HL-60 (cell line): ENCODE measurements around the gene RIBC2.

ENCODE experiments used
- DNase-seq, 2 experiments: peaks; one replicate each; pipeline ENCODE4 v3.0.0-alpha.2; 2010 to 2020; ENCODE audit warnings: low read depth in 1 of 2, low spot score in 1 of 2
- H3K27ac ChIP-seq: fragments of 250-450 bp; sonication (Bioruptor Pico); replicated peaks from 2 replicates; pipeline ENCODE4 v1.5.1; 2020; ENCODE audit warnings: mild to moderate bottlenecking, moderate library complexity
- H3K27me3 ChIP-seq: fragments of 250-450 bp; sonication (Bioruptor Pico); 2 replicates; pipeline ENCODE4 v1.5.1; 2021; ENCODE audit warnings: mild to moderate bottlenecking, moderate library complexity; ENCODE audit not compliant: insufficient read depth, poor library complexity, severe bottlenecking
- H3K4me3 ChIP-seq: replicated peaks from 2 replicates; pipeline ENCODE4 v1.5.1; 2011; ENCODE audit warnings: mild to moderate bottlenecking, control low read depth, low read length; ENCODE audit not compliant: insufficient read depth
- CTCF ChIP-seq: IDR thresholded peaks from one replicate; pipeline ENCODE4 v1.5.1; 2011; ENCODE audit warnings: low read length, control low read depth, inconsistent platforms; ENCODE audit not compliant: insufficient read depth
- GABPA ChIP-seq: IDR thresholded peaks from 2 replicates; pipeline ENCODE4 v1.6.1; 2012; ENCODE audit warnings: low read depth
- POLR2AphosphoS5 ChIP-seq: IDR thresholded peaks from 2 replicates; pipeline ENCODE4 v1.6.1; 2012; ENCODE audit warnings: low read depth
- REST ChIP-seq: IDR thresholded peaks from 2 replicates; pipeline ENCODE4 v1.6.1; 2012; ENCODE audit warnings: low read depth; ENCODE audit not compliant: insufficient replicate concordance
- SPI1 ChIP-seq: IDR thresholded peaks from 2 replicates; pipeline ENCODE4 v1.6.1; 2012; ENCODE audit warnings: low read depth, mild to moderate bottlenecking, borderline replicate concordance

Gene RIBC2

DNA sequence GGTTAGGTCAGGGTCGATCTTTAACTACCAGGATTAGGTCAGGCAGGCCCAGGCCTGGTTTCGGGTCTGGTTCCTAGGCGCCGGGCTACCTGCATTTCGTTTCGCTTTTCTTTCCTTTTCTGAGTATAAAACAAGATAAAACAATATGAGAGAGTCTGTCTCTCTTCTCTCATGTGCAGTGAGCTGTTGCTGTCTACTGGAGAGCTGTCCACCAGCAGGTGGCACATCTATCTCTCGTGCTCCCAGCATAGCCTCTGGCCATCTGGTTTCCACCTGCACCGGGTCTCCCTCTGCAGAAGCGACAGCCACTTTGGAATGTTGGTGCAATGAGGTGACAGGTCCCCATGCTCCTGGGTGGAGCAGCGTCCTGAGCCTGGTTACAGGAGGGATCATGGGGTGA, 27.6 kb downstream of the RIBC2 start:
- DNase-seq: peak in 1 of 2 experiments; percentile 40
- peaks cover 4% of the 10 kb centered on the region for H3K27me3 ChIP-seq
- TF ChIP-seq POLR2AphosphoS5 (no peak), GABPA (no peak), REST (no peak), SPI1 (no peak), CTCF (peak; percentile 31)
- no peak overlapping the region for H3K4me3 ChIP-seq
- no peak overlapping the region for H3K27ac ChIP-seq

- Histone ChIP-seq H3K27ac (no peak overlapping the region), H3K4me3 (no peak overlapping the region), H3K27me3 (peaks cover 4% of the 10 kb centered on the region)
- no peak for DNase-seq
- TF ChIP-seq SPI1 (no peak), POLR2AphosphoS5 (no peak), REST (no peak), CTCF (no peak), GABPA (no peak)
Measured at GRCh38 chr22:45442116-45442515, 28.6 kb downstream of the RIBC2 start.

- Histone ChIP-seq H3K27me3 (peaks cover 4% of the 10 kb centered on the region), H3K4me3 (no peak overlapping the region), H3K27ac (no peak overlapping the region)
- DNase-seq: no peak
- TF ChIP-seq REST (no peak), SPI1 (no peak), CTCF (no peak), POLR2AphosphoS5 (no peak), GABPA (no peak)
Measured at GRCh38 chr22:45444168-45444567, 30.7 kb downstream of the RIBC2 start.
